Measurements from ENCODE around the gene OGDH. TPM values are rescaled to one million over a fixed set of nuclear protein-coding genes. Genes with fewer than 3 reads are reported as not detected.

The OGDH gene
- total and polyA plus RNA-seq, 7 donors: 39.0 to 102 (median 74.4) TPM

DNA sequence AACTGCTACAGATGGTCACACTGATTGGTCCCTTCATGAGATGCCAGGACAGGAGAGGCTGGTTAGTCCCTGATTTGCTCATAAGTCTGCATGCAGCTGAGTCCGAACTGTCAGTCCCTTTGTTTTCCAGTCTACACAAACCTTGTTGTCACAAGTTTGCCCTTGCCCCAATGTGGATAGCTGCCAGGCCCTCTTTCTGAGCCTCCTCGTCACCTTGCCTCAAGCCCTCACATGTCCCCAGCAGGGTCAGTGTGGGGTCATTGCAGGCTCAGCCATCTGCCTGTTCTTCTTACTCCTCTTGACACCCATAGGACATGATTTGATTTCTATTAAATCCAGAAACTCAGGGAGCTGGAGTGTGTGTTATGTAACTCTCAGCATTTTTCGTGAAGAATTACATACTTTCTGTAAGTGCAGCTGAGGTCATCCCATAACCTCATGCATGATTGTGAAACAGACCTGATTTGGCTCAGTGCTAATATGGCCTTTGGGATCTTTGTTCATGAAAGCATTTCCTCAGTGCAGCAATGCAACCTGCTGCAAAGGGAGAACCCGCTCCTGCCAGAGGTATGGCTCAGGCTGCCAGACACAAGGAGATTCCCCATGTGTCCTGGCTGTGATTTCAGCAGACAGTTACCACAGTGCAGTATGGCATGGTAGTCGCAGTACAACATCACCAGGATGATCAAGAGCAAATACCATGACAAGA, 72.2 kb downstream of the OGDH start:
- H3K4me3 ChIP-seq: no peak overlapping the region
- H3K4me1 ChIP-seq: peaks cover 0 to 7% (median 0%) of the 10 kb centered on the region in 4 donors
- H3K27me3 ChIP-seq: no peaks in the 10 kb centered on the region
- TF ChIP-seq POLR2AphosphoS5 (IDR thresholded peaks at IDR 0.05): peak in 1 of 4 donors; percentile 36
- TF ChIP-seq POLR2A (IDR thresholded peaks at IDR 0.05): no peak
- TF ChIP-seq EP300 (IDR thresholded peaks at IDR 0.05): no peak
- TF ChIP-seq, protein P1, sequence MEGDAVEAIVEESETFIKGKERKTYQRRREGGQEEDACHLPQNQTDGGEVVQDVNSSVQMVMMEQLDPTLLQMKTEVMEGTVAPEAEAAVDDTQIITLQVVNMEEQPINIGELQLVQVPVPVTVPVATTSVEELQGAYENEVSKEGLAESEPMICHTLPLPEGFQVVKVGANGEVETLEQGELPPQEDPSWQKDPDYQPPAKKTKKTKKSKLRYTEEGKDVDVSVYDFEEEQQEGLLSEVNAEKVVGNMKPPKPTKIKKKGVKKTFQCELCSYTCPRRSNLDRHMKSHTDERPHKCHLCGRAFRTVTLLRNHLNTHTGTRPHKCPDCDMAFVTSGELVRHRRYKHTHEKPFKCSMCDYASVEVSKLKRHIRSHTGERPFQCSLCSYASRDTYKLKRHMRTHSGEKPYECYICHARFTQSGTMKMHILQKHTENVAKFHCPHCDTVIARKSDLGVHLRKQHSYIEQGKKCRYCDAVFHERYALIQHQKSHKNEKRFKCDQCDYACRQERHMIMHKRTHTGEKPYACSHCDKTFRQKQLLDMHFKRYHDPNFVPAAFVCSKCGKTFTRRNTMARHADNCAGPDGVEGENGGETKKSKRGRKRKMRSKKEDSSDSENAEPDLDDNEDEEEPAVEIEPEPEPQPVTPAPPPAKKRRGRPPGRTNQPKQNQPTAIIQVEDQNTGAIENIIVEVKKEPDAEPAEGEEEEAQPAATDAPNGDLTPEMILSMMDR (IDR thresholded peaks at IDR 0.05): no peak
- peak overlapping the region in 2 of 4 donors; percentile 4 to 30 for H3K27ac ChIP-seq
- peaks cover 21 to 96% (median 57%) of the 10 kb centered on the region in 4 donors for H3K36me3 ChIP-seq
- WGBS, 2 donors: 88 to 93% methylated on average over 5 of the region's 5 CpGs
- H3K9me3 ChIP-seq: no peaks in the 10 kb centered on the region
- no peak for DNase-seq
- intact Hi-C loops (cut with DNase I): no loop called here

DNA sequence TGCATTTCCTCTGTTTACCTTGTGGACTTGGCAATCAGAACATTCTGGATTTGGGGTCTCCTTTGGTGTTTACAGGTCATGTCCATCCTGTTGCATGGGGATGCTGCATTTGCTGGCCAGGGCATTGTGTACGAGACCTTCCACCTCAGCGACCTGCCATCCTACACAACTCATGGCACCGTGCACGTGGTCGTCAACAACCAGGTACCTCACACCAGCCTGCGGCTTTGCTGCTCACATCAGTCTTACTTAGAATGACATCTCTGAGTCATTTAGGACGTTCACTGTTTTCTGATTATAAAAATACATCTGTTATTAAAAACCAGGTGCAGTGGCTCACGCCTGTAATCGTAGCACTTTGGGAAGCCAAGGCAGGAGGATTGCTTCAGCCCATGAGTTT, 75.2 kb downstream of the OGDH start:
- Histone ChIP-seq H3K27me3 (no peaks in the 10 kb centered on the region), H3K36me3 (peaks cover 4 to 85% (median 38%) of the 10 kb centered on the region in 4 donors), H3K4me1 (peaks cover 0 to 7% (median 0%) of the 10 kb centered on the region in 4 donors), H3K9me3 (no peaks in the 10 kb centered on the region), H3K27ac (no peak overlapping the region), H3K4me3 (no peak overlapping the region)
- DNase-seq: no peak
- 96% methylated on average over 9 of the region's 9 CpGs for WGBS, 2 donors
- TF ChIP-seq POLR2AphosphoS5 (IDR thresholded peaks at IDR 0.05) (no peak), EP300 (IDR thresholded peaks at IDR 0.05) (no peak), POLR2A (IDR thresholded peaks at IDR 0.05) (no peak)
- TF ChIP-seq, protein P1 (IDR thresholded peaks at IDR 0.05): no peak
- intact Hi-C loops (cut with DNase I): no loop called here

DNA sequence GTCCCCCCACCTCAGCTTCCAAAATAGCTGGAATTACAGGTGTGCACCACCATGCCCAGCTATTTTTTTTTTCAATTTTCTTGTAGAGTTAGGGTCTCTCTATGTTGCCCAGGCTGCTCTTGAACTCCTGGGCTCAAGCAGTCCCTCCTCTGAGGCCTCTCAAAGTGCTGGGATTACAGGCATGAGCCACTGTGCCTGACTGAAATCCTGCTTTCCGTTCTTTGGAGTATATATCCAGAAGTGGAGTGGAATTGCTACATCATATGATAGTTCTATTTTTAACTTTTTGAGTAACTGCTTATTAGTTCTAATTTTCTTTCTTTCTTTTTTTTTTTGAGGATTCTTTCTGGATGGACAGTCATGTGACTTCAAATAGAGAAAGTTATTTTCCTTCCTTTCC, 79.3 kb downstream of the OGDH start:
- DNase-seq: no peak
- WGBS, 2 donors: 60 to 77% methylated on average over 1 of the region's 1 CpG
- Histone ChIP-seq H3K4me3 (no peak overlapping the region), H3K4me1 (no peaks in the 10 kb centered on the region), H3K9me3 (no peaks in the 10 kb centered on the region), H3K27me3 (no peaks in the 10 kb centered on the region), H3K27ac (peak overlapping the region in 2 of 4 donors; percentile 0 to 32), H3K36me3 (peaks cover 4 to 71% (median 26%) of the 10 kb centered on the region in 4 donors)
- intact Hi-C loops (cut with DNase I): no loop called here
- TF ChIP-seq, protein P1 (IDR thresholded peaks at IDR 0.05): no peak
- TF ChIP-seq POLR2A (IDR thresholded peaks at IDR 0.05) (no peak), POLR2AphosphoS5 (IDR thresholded peaks at IDR 0.05) (no peak), EP300 (IDR thresholded peaks at IDR 0.05) (no peak)

DNA sequence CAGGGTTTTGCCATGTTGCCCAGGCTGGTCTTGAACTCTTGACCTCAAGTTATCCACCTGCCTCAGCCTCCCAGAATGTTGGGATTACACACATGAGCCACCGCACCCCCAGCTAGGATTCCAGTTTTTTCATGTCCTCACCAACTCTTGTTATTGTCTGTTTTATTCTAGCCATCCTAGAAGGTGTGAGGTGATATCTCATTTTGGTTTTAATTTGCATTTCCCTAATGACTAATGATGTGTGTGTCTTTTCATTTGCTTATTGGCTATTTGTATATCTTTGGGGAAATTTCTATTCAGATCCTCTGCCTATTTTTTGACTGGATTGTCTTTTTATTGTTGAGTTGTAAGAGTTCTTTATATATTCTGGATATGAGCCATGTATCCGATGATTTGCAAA, 83.0 kb downstream of the OGDH start:
- no peak overlapping the region for H3K27ac ChIP-seq
- no peak for TF ChIP-seq EP300 (IDR thresholded peaks at IDR 0.05)
- no peak for TF ChIP-seq POLR2A (IDR thresholded peaks at IDR 0.05)
- TF ChIP-seq, protein P1 (IDR thresholded peaks at IDR 0.05): no peak
- TF ChIP-seq POLR2AphosphoS5 (IDR thresholded peaks at IDR 0.05): no peak
- no peaks in the 10 kb centered on the region for H3K27me3 ChIP-seq
- H3K9me3 ChIP-seq: no peaks in the 10 kb centered on the region
- 98 to 99% methylated on average over 2 of the region's 2 CpGs for WGBS, 2 donors
- H3K4me1 ChIP-seq: no peaks in the 10 kb centered on the region
- intact Hi-C loops (cut with DNase I): no loop called here
- no peak overlapping the region for H3K4me3 ChIP-seq
- peak; percentile 21 for DNase-seq
- H3K36me3 ChIP-seq: peaks cover 4 to 67% (median 12%) of the 10 kb centered on the region in 4 donors
